ENCODE results near the gene SIRPB2.
A peak's percentile ranks its signal among the peaks of the same experiment; 100 is the strongest.

Gene SIRPB2

GRCh38 chr20:1469925-1470571 is 21.2 kb downstream of the SIRPB2 start:
- no peak for DNase-seq

- DNase-seq, result no peak
Observed at GRCh38 chr20:1469306-1469905, 21.8 kb downstream of the SIRPB2 start.

GRCh38 chr20:1468117-1468624 is 23.0 kb downstream of the SIRPB2 start:
- no peak for DNase-seq

- no peak for DNase-seq
Observed at GRCh38 chr20:1467355-1468116, 23.7 kb downstream of the SIRPB2 start.

- no peak for DNase-seq
Observed at GRCh38 chr20:1467082-1467354, 24.2 kb downstream of the SIRPB2 start.

GRCh38 chr20:1466211-1467081 is 24.8 kb downstream of the SIRPB2 start, which contains the start of gene NSFL1C:
NSFL1C (minus strand) TSS chr20:1466849; CDS start chr20:1466824, 25 bp downstream.
- DNase-seq, result peak; percentile 96

GRCh38 chr20:1465470-1466210 is 25.6 kb downstream of the SIRPB2 start:
- no peak for DNase-seq

GRCh38 chr20:1463971-1464570 is 27.1 kb downstream of the SIRPB2 start:
- no peak for DNase-seq

GRCh38 chr20:1462834-1463233 is 28.4 kb downstream of the SIRPB2 start:
- no peak for DNase-seq

- DNase-seq, result no peak
Observed at GRCh38 chr20:1462001-1462400, 29.2 kb downstream of the SIRPB2 start.

- DNase-seq, result no peak
Observed at GRCh38 chr20:1460275-1460674, 30.9 kb downstream of the SIRPB2 start.

GRCh38 chr20:1457992-1458391 is 33.2 kb downstream of the SIRPB2 start:
- DNase-seq, result no peak

GRCh38 chr20:1456300-1456699 is 34.9 kb downstream of the SIRPB2 start:
- DNase-seq, result no peak

- DNase-seq, result no peak
Observed at GRCh38 chr20:1450926-1451491, 40.2 kb downstream of the SIRPB2 start.

GRCh38 chr20:1449370-1449769 is 41.9 kb downstream of the SIRPB2 start:
- DNase-seq, result no peak

GRCh38 chr20:1448081-1448620 is 43.1 kb downstream of the SIRPB2 start:
- DNase-seq, result no peak

- DNase-seq, result no peak
Observed at GRCh38 chr20:1446536-1446935, 44.7 kb downstream of the SIRPB2 start.

GRCh38 chr20:1443085-1443484 is 48.1 kb downstream of the SIRPB2 start:
- DNase-seq, result no peak

GRCh38 chr20:1442304-1442703 is 48.9 kb downstream of the SIRPB2 start:
- no peak for DNase-seq

- DNase-seq, result no peak
Observed at GRCh38 chr20:1441133-1441532, 50.1 kb downstream of the SIRPB2 start.

GRCh38 chr20:1440024-1440423 is 51.2 kb downstream of the SIRPB2 start:
- no peak for DNase-seq

Measured in central memory CD4-positive, alpha-beta T cell (primary cell).